RWPE2 (cell line): ENCODE data around the gene LRFN4.

Source experiments
- ATAC-seq: fragments of 200-7000 bp; cut with Tn5 transposase; 3 replicates; pipeline ENCODE4 v1.9.1; 2021; ENCODE audit warnings: low read depth
- DNase-seq: peaks from one replicate; pipeline ENCODE4 v3.0.0-alpha.2; 2020; ENCODE audit warnings: low spot score
- H3K27ac ChIP-seq: fragments of 450-650 bp; 2 replicates; pipeline ENCODE4 v1.5.1; 2017; ENCODE audit warnings: mild to moderate bottlenecking; ENCODE audit not compliant: poor library complexity, severe bottlenecking
- H3K27me3 ChIP-seq: fragments of 250-450 bp; sonication (Bioruptor Pico); 2 replicates; pipeline ENCODE4 v1.5.1; 2021; ENCODE audit warnings: mild to moderate bottlenecking, moderate library complexity; ENCODE audit not compliant: insufficient read depth, poor library complexity, severe bottlenecking
- H3K36me3 ChIP-seq: fragments of 250-450 bp; sonication (Bioruptor Pico); 2 replicates; pipeline ENCODE4 v1.5.1; 2020; ENCODE audit warnings: low read depth, mild to moderate bottlenecking, moderate library complexity
- H3K4me1 ChIP-seq: fragments of 250-450 bp; sonication (Bioruptor Pico); 2 replicates; pipeline ENCODE4 v1.5.1; 2021; ENCODE audit warnings: mild to moderate bottlenecking, moderate library complexity; ENCODE audit not compliant: insufficient read depth, poor library complexity, severe bottlenecking
- H3K4me3 ChIP-seq: fragments of 250-450 bp; sonication (Bioruptor Pico); 2 replicates; pipeline ENCODE4 v1.5.1; 2021; ENCODE audit warnings: mild to moderate bottlenecking, moderate library complexity; ENCODE audit not compliant: severe bottlenecking
- H3K9me3 ChIP-seq: fragments of 250-450 bp; sonication (Bioruptor Pico); 2 replicates; pipeline ENCODE4 v1.5.1; 2021; ENCODE audit warnings: mild to moderate bottlenecking, moderate library complexity; ENCODE audit not compliant: severe bottlenecking
- TF ChIP-seq, protein P1 (sequence below): fragments of 450-650 bp; IDR thresholded peaks from one replicate; pipeline ENCODE4 v1.5.1; 2017; ENCODE audit warnings: mild to moderate bottlenecking, moderate library complexity; ENCODE audit not compliant: poor library complexity, severe bottlenecking

Gene LRFN4

DNA sequence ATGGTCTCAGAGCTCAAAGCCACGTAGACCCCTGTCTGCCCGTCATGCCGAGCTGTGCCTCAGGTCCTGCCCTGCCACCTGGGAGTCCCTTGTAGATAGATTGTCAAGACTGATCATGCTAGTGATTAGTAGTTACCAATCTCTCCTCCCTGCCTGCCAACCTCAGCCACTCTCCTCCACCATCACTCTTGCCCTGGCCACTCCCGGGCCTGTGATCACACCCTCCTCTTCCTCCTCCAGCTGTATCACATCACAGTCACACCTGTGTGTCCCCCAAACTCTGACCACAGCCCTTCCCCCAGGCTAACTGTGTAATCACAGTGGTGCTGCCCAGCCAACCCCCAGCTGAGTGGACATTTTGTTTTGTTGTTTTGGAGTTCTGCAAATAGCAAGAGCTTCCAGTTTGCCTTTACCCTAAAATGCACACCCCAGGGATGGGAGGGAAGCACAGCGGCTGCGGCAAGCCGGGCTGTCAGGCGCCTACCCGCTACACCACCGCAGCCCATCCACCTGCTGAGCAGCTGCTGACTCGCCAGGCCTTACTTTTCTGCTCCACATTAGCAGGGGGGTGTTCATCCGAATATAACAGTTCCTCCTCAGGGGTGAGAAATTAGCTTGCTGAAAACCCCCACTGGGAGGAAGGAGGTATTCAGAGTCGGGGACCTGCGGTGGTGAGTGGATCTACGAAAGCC, 45.8 kb downstream of the LRFN4 start:
- Histone ChIP-seq H3K9me3 (no peaks in the 10 kb centered on the region), H3K4me3 (no peak overlapping the region), H3K4me1 (peaks cover 35% of the 10 kb centered on the region), H3K27ac (no peak overlapping the region), H3K36me3 (no peaks in the 10 kb centered on the region), H3K27me3 (no peaks in the 10 kb centered on the region)
- TF ChIP-seq, protein P1, sequence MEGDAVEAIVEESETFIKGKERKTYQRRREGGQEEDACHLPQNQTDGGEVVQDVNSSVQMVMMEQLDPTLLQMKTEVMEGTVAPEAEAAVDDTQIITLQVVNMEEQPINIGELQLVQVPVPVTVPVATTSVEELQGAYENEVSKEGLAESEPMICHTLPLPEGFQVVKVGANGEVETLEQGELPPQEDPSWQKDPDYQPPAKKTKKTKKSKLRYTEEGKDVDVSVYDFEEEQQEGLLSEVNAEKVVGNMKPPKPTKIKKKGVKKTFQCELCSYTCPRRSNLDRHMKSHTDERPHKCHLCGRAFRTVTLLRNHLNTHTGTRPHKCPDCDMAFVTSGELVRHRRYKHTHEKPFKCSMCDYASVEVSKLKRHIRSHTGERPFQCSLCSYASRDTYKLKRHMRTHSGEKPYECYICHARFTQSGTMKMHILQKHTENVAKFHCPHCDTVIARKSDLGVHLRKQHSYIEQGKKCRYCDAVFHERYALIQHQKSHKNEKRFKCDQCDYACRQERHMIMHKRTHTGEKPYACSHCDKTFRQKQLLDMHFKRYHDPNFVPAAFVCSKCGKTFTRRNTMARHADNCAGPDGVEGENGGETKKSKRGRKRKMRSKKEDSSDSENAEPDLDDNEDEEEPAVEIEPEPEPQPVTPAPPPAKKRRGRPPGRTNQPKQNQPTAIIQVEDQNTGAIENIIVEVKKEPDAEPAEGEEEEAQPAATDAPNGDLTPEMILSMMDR = no peak
- DNase-seq = no peak
- ATAC-seq = no peak

DNA sequence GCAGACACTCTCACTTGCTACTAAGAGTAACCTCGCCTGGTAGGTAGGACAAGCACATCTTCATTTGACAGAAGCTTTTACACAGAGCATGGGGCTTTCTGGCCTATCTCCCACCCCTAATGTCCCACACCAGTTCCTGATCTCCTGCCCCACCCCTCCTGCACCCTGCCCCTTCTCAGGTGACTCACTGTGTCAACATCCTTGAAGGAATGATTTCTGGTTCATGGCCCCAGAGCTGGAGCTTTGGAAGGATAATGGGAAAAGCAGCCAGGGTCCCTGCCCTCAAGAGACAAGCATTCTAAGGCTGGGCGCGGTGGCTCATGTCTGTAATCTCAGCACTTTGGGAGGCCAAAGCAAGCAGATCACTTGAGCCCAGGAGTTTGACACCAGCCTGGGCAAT, 47.2 kb downstream of the LRFN4 start:
- H3K9me3 ChIP-seq = no peaks in the 10 kb centered on the region
- peak overlapping the region; percentile 84 for H3K27ac ChIP-seq
- ATAC-seq (peak; percentile 62), DNase-seq (no peak)
- H3K4me1 ChIP-seq = peaks cover 29% of the 10 kb centered on the region
- no peaks in the 10 kb centered on the region for H3K36me3 ChIP-seq
- no peaks in the 10 kb centered on the region for H3K27me3 ChIP-seq
- TF ChIP-seq, protein P1 = no peak
- no peak overlapping the region for H3K4me3 ChIP-seq

GRCh38 chr11:66904561-66904960, 47.7 kb downstream of the LRFN4 start:
- Histone ChIP-seq H3K36me3 (no peaks in the 10 kb centered on the region), H3K9me3 (no peaks in the 10 kb centered on the region), H3K4me3 (no peak overlapping the region), H3K27ac (peak overlapping the region; percentile 84), H3K4me1 (peaks cover 29% of the 10 kb centered on the region), H3K27me3 (no peaks in the 10 kb centered on the region)
- DNase-seq (no peak), ATAC-seq (no peak)
- TF ChIP-seq, protein P1 = no peak

- Histone ChIP-seq H3K27ac (peak overlapping the region; percentile 84), H3K4me3 (peak overlapping the region; percentile 13)
Observed at GRCh38 chr11:66904981-66905521, 48.2 kb downstream of the LRFN4 start.

More at GRCh38 chr11:66904981-66905521, 48.2 kb downstream of the LRFN4 start:
- DNase-seq (no peak), ATAC-seq (no peak)
- TF ChIP-seq, protein P1 = no peak
- Histone ChIP-seq H3K9me3 (no peaks in the 10 kb centered on the region), H3K4me1 (peaks cover 29% of the 10 kb centered on the region), H3K27me3 (no peaks in the 10 kb centered on the region), H3K36me3 (no peaks in the 10 kb centered on the region)
